HEK293T (cell line): Measurements from ENCODE around the gene ITPRIP.

Experiments
- FOXK2 ChIP-seq: fragments of 450-650 bp; IDR thresholded peaks from 2 replicates; pipeline ENCODE4 v1.6.1; 2016; ENCODE audit warnings: mild to moderate bottlenecking
- LEF1 ChIP-seq: fragments of 450-650 bp; IDR thresholded peaks from 2 replicates; pipeline ENCODE4 v1.6.1; 2017; ENCODE audit warnings: mild to moderate bottlenecking, borderline replicate concordance
- SUZ12 ChIP-seq: fragments of 450-650 bp; IDR thresholded peaks from 2 replicates; pipeline ENCODE4 v1.6.1; 2016; ENCODE audit warnings: mild to moderate bottlenecking
- TARDBP ChIP-seq: fragments of 450-650 bp; IDR thresholded peaks from 2 replicates; pipeline ENCODE4 v1.6.1; 2016

- no peak for TF ChIP-seq TARDBP
- no peak for TF ChIP-seq SUZ12
- no peak for TF ChIP-seq FOXK2
- no peak for TF ChIP-seq LEF1
These were observed 4.4 kb downstream of the ITPRIP start for GRCh38 chr10:104333728-104334373.
